CD14-positive monocyte (primary cell): Measurements from ENCODE around the gene RAB20. TPM values are rescaled to one million over a fixed set of nuclear protein-coding genes. Genes with fewer than 3 reads are reported as not detected.

Experiments
- DNase-seq, 3 donors: peaks; one replicate each; pipeline ENCODE4 v3.0.0-alpha.2; 2011 to 2022
- H2AFZ ChIP-seq: 2 replicates; pipeline ENCODE4 v1.6.0; 2012; ENCODE audit warnings: mild to moderate bottlenecking, low read depth, low read length, inconsistent platforms; ENCODE audit not compliant: insufficient read depth, poor library complexity, severe bottlenecking
- H3K27ac ChIP-seq, 2 donors: 1 replicate in 1 of 2; 2 replicates in 1 of 2; pipeline ENCODE4 v1.5.1; 2012 to 2013; ENCODE audit warnings: low read length in 2 of 2, control low read depth in 1 of 2, inconsistent platforms in 1 of 2, low read depth in 1 of 2, mild to moderate bottlenecking in 1 of 2
- H3K27me3 ChIP-seq, 2 donors: one replicate each; pipeline versions ENCODE4 v1.6.0 to v1.6.1; 2011 to 2013; ENCODE audit warnings: low read length in 2 of 2; ENCODE audit not compliant: control insufficient read depth in 2 of 2, insufficient read depth in 2 of 2
- H3K36me3 ChIP-seq, 2 donors: replicated peaks in 1 of 2; 1 replicate in 1 of 2; 2 replicates in 1 of 2; pipeline versions ENCODE4 v1.5.1 to v1.6.1; 2012 to 2013; ENCODE audit warnings: low read length in 2 of 2, control low read depth in 1 of 2, inconsistent platforms in 1 of 2, mild to moderate bottlenecking in 1 of 2; ENCODE audit not compliant: insufficient read depth in 2 of 2, control insufficient read depth in 1 of 2
- H3K4me1 ChIP-seq, 2 donors: 1 replicate in 1 of 2; 2 replicates in 1 of 2; pipeline versions ENCODE4 v1.5.1 to v1.6.1; 2012 to 2013; ENCODE audit warnings: low read length in 2 of 2, control low read depth in 1 of 2, inconsistent platforms in 1 of 2, mild to moderate bottlenecking in 1 of 2, moderate library complexity in 1 of 2; ENCODE audit not compliant: insufficient read depth in 2 of 2, control insufficient read depth in 1 of 2
- H3K4me2 ChIP-seq: replicated peaks from 2 replicates; pipeline ENCODE3; 2012; ENCODE audit warnings: low read length, moderate library complexity, mild to moderate bottlenecking; ENCODE audit not compliant: poor library complexity, severe bottlenecking; ENCODE audit errors: extremely low read depth
- H3K4me3 ChIP-seq, 3 experiments: fragments of 200-600 bp in 1 of 3; sonication (generic) in 1 of 3; replicated peaks in 1 of 3; 1 replicate in 2 of 3; 2 replicates in 1 of 3; pipeline ENCODE4 v1.5.1; 2011 to 2013; ENCODE audit warnings: low read length in 3 of 3, mild to moderate bottlenecking in 3 of 3, control low read depth in 2 of 3, low read depth in 2 of 3, inconsistent platforms in 1 of 3, moderate library complexity in 1 of 3
- H3K79me2 ChIP-seq: 2 replicates; pipeline ENCODE4 v1.6.0; 2012; ENCODE audit warnings: mild to moderate bottlenecking, control low read depth, inconsistent platforms, low read length, moderate library complexity; ENCODE audit not compliant: insufficient read depth
- H3K9ac ChIP-seq: 2 replicates; pipeline ENCODE4 v1.6.0; 2017; ENCODE audit warnings: low read length, mild to moderate bottlenecking; ENCODE audit not compliant: insufficient read depth, poor library complexity, severe bottlenecking
- H3K9me3 ChIP-seq, 2 donors: replicated peaks in 1 of 2; 1 replicate in 1 of 2; 2 replicates in 1 of 2; pipeline versions ENCODE4 v1.5.1 to v1.6.1; 2012 to 2013; ENCODE audit warnings: low read length in 2 of 2, control low read depth in 1 of 2; ENCODE audit not compliant: control insufficient read depth in 1 of 2, insufficient read depth in 1 of 2
- H4K20me1 ChIP-seq: 2 replicates; pipeline ENCODE4 v1.6.0; 2012; ENCODE audit warnings: mild to moderate bottlenecking, low read length, control low read depth, moderate library complexity; ENCODE audit not compliant: insufficient read depth
- H3K27ac Mint-ChIP-seq, 7 donors: one replicate each; pipeline ENCODE4 v1.8.0; 2020; ENCODE audit warnings: mild to moderate bottlenecking in 7 of 7, mixed read lengths in 7 of 7, moderate library complexity in 6 of 7, inconsistent platforms in 2 of 7
- H3K27me3 Mint-ChIP-seq, 3 donors: one replicate each; pipeline ENCODE4 v1.8.0; 2021 to 2022; ENCODE audit warnings: low read depth in 3 of 3, mild to moderate bottlenecking in 3 of 3, mixed read lengths in 3 of 3, moderate library complexity in 3 of 3, inconsistent platforms in 1 of 3
- H3K36me3 Mint-ChIP-seq, 2 donors: one replicate each; pipeline ENCODE4 v1.8.0; 2020; ENCODE audit warnings: mixed read lengths in 2 of 2, inconsistent platforms in 1 of 2, mild to moderate bottlenecking in 1 of 2
- H3K4me1 Mint-ChIP-seq: one replicate; pipeline ENCODE4 v1.8.0; 2020; ENCODE audit warnings: mild to moderate bottlenecking, mixed read lengths
- H3K4me3 Mint-ChIP-seq, 2 donors: one replicate each; pipeline ENCODE4 v1.8.0; 2020; ENCODE audit warnings: mild to moderate bottlenecking in 2 of 2, mixed read lengths in 2 of 2, moderate library complexity in 1 of 2
- H3K9me3 Mint-ChIP-seq, 7 donors: one replicate each; pipeline ENCODE4 v1.8.0; 2020 to 2022; ENCODE audit warnings: mixed read lengths in 7 of 7, mild to moderate bottlenecking in 6 of 7, moderate library complexity in 6 of 7, inconsistent platforms in 2 of 7
- WGBS: methylation state at CpG from one replicate; pipeline ENCODE4 v1.1.5; 2013; ENCODE audit warnings: missing lambda C conversion rate; ENCODE audit not compliant: insufficient coverage; 5-methylcytosine and 5-hydroxymethylcytosine counted together
- intact Hi-C, 2 donors: fragments of 100-400 bp; cut with micrococcal nuclease; formaldehyde crosslinking; loops; one replicate each; pipeline versions ENCODE4 v1.15.0 to v1.15.1; 2023
- polyA plus RNA-seq, 3 donors: library from polyadenylated mRNA; depleted of rRNA in 1 of 3; unstranded in 2 of 3; stranded (reverse) in 1 of 3; fragments of 300-500 nt in 2 of 3; fragments of >200 nt in 1 of 3; fragmentation: Illumina TruSeq in 2 of 3; gene quantifications; 1 replicate in 2 of 3; 2 replicates in 1 of 3; pipeline ENCODE4 v1.2.3, GENCODE V29; 2012 to 2021
- TF ChIP-seq, protein P1 (sequence below): fragments of 200-600 bp; IDR thresholded peaks from one replicate; pipeline ENCODE4 v1.8.0; 2022; ENCODE audit warnings: antibody characterized with exemption, mild to moderate bottlenecking

Gene RAB20
- polyA plus RNA-seq, 3 donors: 37.8 to 77.5 (median 43.1) TPM

DNA sequence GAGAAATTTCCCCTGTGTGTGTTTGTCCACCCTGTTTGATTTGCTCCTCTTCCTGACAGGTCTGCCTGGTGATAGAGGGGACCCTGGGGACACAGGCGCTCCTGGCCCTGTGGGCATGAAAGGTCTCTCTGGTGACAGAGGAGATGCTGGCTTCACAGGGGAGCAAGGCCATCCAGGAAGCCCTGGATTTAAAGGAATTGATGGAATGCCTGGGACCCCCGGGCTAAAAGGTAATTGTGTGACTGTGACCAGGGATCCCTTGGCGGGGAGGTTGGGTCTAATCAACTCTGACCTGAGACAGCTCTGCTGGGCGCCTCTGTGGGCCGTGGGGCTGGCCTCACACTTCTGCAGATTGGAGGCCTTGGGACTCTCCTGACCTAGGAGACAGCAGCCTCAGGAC is 81.4 kb downstream of the RAB20 start:
- no peak overlapping the region for H3K9ac ChIP-seq
- H3K9me3 ChIP-seq: no peaks in the 10 kb centered on the region
- no peak overlapping the region for H2AFZ ChIP-seq
- H3K36me3 ChIP-seq: no peaks in the 10 kb centered on the region
- H4K20me1 ChIP-seq: no peaks in the 10 kb centered on the region
- Mint-ChIP-seq H3K27me3 (peaks cover under 1 to 16% (median 8%) of the 10 kb centered on the region in 3 donors), H3K9me3 (no peaks in the 10 kb centered on the region), H3K27ac (no peak overlapping the region), H3K4me1 (no peaks in the 10 kb centered on the region), H3K36me3 (no peaks in the 10 kb centered on the region), H3K4me3 (no peak overlapping the region)
- 71% methylated on average over 5 of the region's 5 CpGs for WGBS
- no peak overlapping the region for H3K4me3 ChIP-seq
- no peaks in the 10 kb centered on the region for H3K79me2 ChIP-seq
- DNase-seq: no peak
- no peaks in the 10 kb centered on the region for H3K4me1 ChIP-seq
- H3K4me2 ChIP-seq: no peak overlapping the region
- H3K27me3 ChIP-seq: no peaks in the 10 kb centered on the region
- intact Hi-C loops: no loop called here
- H3K27ac ChIP-seq: no peak overlapping the region
- TF ChIP-seq, protein P1, sequence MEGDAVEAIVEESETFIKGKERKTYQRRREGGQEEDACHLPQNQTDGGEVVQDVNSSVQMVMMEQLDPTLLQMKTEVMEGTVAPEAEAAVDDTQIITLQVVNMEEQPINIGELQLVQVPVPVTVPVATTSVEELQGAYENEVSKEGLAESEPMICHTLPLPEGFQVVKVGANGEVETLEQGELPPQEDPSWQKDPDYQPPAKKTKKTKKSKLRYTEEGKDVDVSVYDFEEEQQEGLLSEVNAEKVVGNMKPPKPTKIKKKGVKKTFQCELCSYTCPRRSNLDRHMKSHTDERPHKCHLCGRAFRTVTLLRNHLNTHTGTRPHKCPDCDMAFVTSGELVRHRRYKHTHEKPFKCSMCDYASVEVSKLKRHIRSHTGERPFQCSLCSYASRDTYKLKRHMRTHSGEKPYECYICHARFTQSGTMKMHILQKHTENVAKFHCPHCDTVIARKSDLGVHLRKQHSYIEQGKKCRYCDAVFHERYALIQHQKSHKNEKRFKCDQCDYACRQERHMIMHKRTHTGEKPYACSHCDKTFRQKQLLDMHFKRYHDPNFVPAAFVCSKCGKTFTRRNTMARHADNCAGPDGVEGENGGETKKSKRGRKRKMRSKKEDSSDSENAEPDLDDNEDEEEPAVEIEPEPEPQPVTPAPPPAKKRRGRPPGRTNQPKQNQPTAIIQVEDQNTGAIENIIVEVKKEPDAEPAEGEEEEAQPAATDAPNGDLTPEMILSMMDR: no peak

DNA sequence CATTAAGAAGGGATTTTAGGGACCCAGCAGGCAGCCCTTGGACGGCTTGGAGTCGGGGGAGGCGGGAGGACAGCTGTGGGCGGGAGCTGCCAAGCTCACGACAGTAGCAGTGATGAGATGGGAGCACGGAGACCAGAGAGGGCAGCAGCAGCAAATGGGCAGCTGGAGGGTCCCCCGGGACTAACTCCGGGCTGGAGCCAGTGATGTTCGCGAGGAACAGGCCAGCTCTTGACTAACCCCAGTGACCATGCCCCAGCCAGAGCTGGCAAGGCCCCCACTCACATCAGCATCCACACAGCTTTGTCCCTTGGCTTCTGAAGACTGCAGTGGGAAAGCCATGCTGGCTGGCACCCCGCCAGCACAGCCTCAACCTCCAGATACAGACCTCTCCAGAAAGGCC is 81.9 kb downstream of the RAB20 start:
- H3K27ac ChIP-seq: no peak overlapping the region
- no peak for DNase-seq
- H4K20me1 ChIP-seq: no peaks in the 10 kb centered on the region
- Mint-ChIP-seq H3K9me3 (no peaks in the 10 kb centered on the region), H3K27me3 (peaks cover 0 to 16% (median 6%) of the 10 kb centered on the region in 3 donors), H3K36me3 (no peaks in the 10 kb centered on the region), H3K27ac (peak overlapping the region in 1 of 7 donors; percentile 12), H3K4me1 (no peaks in the 10 kb centered on the region), H3K4me3 (no peak overlapping the region)
- H3K27me3 ChIP-seq: no peaks in the 10 kb centered on the region
- 95% methylated on average over 11 of the region's 11 CpGs for WGBS
- no peak overlapping the region for H3K4me3 ChIP-seq
- TF ChIP-seq, protein P1: no peak
- intact Hi-C loops: no loop called here
- no peak overlapping the region for H3K4me2 ChIP-seq
- no peaks in the 10 kb centered on the region for H3K9me3 ChIP-seq
- H3K79me2 ChIP-seq: no peaks in the 10 kb centered on the region
- H3K4me1 ChIP-seq: no peaks in the 10 kb centered on the region
- H3K9ac ChIP-seq: no peak overlapping the region
- no peak overlapping the region for H2AFZ ChIP-seq
- H3K36me3 ChIP-seq: no peaks in the 10 kb centered on the region
